Erythroblast (primary cell): Measurements from ENCODE around the gene CACNG8.
"Not testable (repeated sequence)": the region's sequence is repeated elsewhere in the genome, so short reads cannot be mapped to it uniquely, and the experiment has no call there.

Source experiments
- GATA1 ChIP-seq: IDR thresholded peaks from 2 replicates; pipeline ENCODE4 v1.6.1; 2011; ENCODE audit warnings: low read depth, mild to moderate bottlenecking, control low read depth, low read length, moderate library complexity
- POLR2A ChIP-seq: IDR thresholded peaks from 2 replicates; pipeline ENCODE4 v1.6.1; 2011; ENCODE audit warnings: mild to moderate bottlenecking, low read length

DNA sequence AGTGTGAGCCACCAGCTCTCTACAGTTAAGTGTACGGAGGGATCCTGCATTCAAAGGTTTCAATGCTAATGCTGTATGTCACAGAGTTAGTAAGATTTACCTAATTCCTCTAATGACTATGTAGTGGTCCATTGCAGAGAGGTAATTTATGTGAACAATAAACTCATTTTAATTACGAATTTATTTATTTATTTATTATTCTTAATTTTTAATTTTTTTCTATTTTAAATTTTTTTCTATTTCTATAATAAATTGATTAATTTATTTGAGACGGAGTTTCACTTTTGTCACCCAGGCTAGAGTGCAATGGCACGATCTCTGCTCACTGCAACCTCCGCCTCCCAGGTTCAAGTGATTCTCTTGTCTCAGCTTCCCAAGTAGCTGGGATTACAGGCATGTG, 14.1 kb upstream of the CACNG8 start:
- not testable (repeated sequence) for TF ChIP-seq POLR2A, GATA1
